Measurements from ENCODE around the gene CDCA7.

DNA sequence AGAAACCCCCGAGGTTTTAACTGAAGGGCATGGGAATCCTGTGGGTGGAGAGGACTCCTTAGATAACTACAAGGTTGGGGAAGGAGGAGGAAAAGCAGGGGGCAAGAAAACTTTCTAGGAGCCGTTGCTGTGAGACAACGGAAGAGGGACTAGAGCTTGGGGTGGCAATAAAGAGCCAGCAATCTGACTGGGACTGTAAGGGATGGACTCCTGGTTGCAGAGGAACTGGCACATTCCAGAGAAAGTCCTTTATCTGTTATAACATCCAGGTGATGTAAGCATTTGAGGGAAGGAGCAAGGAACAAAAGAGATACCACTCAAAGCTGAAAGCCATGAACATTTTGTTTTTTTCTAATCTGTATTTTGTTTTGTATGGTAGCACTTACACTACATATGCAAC lies 16.4 kb downstream of the CDCA7 start:
- TF ChIP-seq BHLHE40 (IDR thresholded peaks at IDR 0.05; ENCODE audit: borderline replicate concordance), result no peak
- TF ChIP-seq SP1 (IDR thresholded peaks at IDR 0.05), result no peak

All from HEK293T (cell line).